ENCODE measurements around the gene CACNG7.

- no peak for TF ChIP-seq CTCF (IDR thresholded peaks at IDR 0.05)
- no peak for TF ChIP-seq POLR2A (IDR thresholded peaks at IDR 0.05)
Observed at GRCh38 chr19:53885036-53885435, 24.0 kb upstream of the CACNG7 start.
